KMS-11 (cell line): Measurements from ENCODE around the gene PLGRKT.
A peak's percentile ranks its signal among the peaks of the same experiment; 100 is the strongest.

Experiments used
- H2AFZ ChIP-seq: fragments of 200-600 bp; sonication (generic); 2 replicates; pipeline ENCODE4 v1.6.1; 2016; ENCODE audit warnings: antibody characterized with exemption, mixed run types, low read depth
- H3K27ac ChIP-seq: fragments of 200-600 bp; sonication (generic); 2 replicates; pipeline ENCODE4 v1.6.1; 2016; ENCODE audit warnings: mild to moderate bottlenecking, mixed run types
- H3K27me3 ChIP-seq: fragments of 200-600 bp; sonication (generic); 2 replicates; pipeline ENCODE4 v1.6.1; 2017; ENCODE audit warnings: mild to moderate bottlenecking, low read depth, mixed run types, moderate library complexity; ENCODE audit not compliant: insufficient read depth
- H3K36me3 ChIP-seq: fragments of 200-600 bp; sonication (generic); 2 replicates; pipeline ENCODE4 v1.6.1; 2017; ENCODE audit warnings: mild to moderate bottlenecking, mixed run types; ENCODE audit not compliant: insufficient read depth
- H3K4me1 ChIP-seq: fragments of 200-600 bp; sonication (generic); 2 replicates; pipeline ENCODE4 v1.6.1; 2016; ENCODE audit warnings: mild to moderate bottlenecking, low read depth, mixed run types; ENCODE audit not compliant: poor library complexity, severe bottlenecking
- H3K4me2 ChIP-seq: fragments of 200-600 bp; sonication (generic); 2 replicates; pipeline ENCODE4 v1.7.0; 2016; ENCODE audit warnings: mild to moderate bottlenecking, mixed run types
- H3K4me3 ChIP-seq: fragments of 200-600 bp; sonication (generic); IDR thresholded peaks from 2 replicates; pipeline ENCODE4 v1.6.1; 2017; ENCODE audit warnings: low read depth, low read length, mixed read lengths; ENCODE audit not compliant: insufficient read depth
- H3K79me2 ChIP-seq: fragments of 200-600 bp; sonication (generic); 2 replicates; pipeline ENCODE4 v1.6.1; 2016; ENCODE audit warnings: low read depth, mixed run types; ENCODE audit not compliant: insufficient read depth
- H3K9ac ChIP-seq: fragments of 200-600 bp; sonication (generic); 2 replicates; pipeline ENCODE4 v1.6.1; 2016; ENCODE audit warnings: mild to moderate bottlenecking, mixed run types
- H4K20me1 ChIP-seq: fragments of 200-600 bp; sonication (generic); 2 replicates; pipeline ENCODE4 v1.6.1; 2016; ENCODE audit warnings: mild to moderate bottlenecking, mixed run types; ENCODE audit not compliant: insufficient read depth
- TF ChIP-seq, protein P1 (sequence below): fragments of 200-600 bp; sonication (generic); conservative IDR thresholded peaks from 2 replicates; pipeline ENCODE4 v1.6.1; 2017; ENCODE audit warnings: low read depth, mild to moderate bottlenecking, antibody characterized with exemption, low read length, moderate library complexity, mixed read lengths

Gene PLGRKT

GRCh38 chr9:5437254-5438216, at the start of gene PLGRKT:
Gene PLGRKT (minus strand): TSS chr9:5437925. CDS start chr9:5431977, 5,948 bp downstream.
- H3K4me3 ChIP-seq: no peak within 1 kb of the TSS
- H2AFZ ChIP-seq: peak within 1 kb of the TSS; percentile 92
- no peaks in the 10 kb centered on the region for H3K36me3 ChIP-seq
- no peaks in the 10 kb centered on the region for H3K79me2 ChIP-seq
- H3K4me2 ChIP-seq: peak within 1 kb of the TSS; percentile 95
- TF ChIP-seq, protein P1, sequence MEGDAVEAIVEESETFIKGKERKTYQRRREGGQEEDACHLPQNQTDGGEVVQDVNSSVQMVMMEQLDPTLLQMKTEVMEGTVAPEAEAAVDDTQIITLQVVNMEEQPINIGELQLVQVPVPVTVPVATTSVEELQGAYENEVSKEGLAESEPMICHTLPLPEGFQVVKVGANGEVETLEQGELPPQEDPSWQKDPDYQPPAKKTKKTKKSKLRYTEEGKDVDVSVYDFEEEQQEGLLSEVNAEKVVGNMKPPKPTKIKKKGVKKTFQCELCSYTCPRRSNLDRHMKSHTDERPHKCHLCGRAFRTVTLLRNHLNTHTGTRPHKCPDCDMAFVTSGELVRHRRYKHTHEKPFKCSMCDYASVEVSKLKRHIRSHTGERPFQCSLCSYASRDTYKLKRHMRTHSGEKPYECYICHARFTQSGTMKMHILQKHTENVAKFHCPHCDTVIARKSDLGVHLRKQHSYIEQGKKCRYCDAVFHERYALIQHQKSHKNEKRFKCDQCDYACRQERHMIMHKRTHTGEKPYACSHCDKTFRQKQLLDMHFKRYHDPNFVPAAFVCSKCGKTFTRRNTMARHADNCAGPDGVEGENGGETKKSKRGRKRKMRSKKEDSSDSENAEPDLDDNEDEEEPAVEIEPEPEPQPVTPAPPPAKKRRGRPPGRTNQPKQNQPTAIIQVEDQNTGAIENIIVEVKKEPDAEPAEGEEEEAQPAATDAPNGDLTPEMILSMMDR: no peak
- no peaks in the 10 kb centered on the region for H3K27me3 ChIP-seq
- H3K9ac ChIP-seq: peak within 1 kb of the TSS; percentile 96
- no peaks in the 10 kb centered on the region for H4K20me1 ChIP-seq
- peak within 1 kb of the TSS; percentile 99 for H3K27ac ChIP-seq
- peaks cover 10% of the 10 kb centered on the region for H3K4me1 ChIP-seq

- Histone ChIP-seq H3K27ac (no peak overlapping the region), H4K20me1 (no peaks in the 10 kb centered on the region), H3K4me3 (no peak overlapping the region), H3K36me3 (no peaks in the 10 kb centered on the region), H3K9ac (no peak overlapping the region), H3K79me2 (no peaks in the 10 kb centered on the region), H2AFZ (no peak overlapping the region), H3K4me1 (peaks cover 6% of the 10 kb centered on the region), H3K27me3 (no peaks in the 10 kb centered on the region), H3K4me2 (no peak overlapping the region)
- TF ChIP-seq, protein P1: no peak
These were observed 49.3 kb upstream of the PLGRKT start for GRCh38 chr9:5486988-5487387.

DNA sequence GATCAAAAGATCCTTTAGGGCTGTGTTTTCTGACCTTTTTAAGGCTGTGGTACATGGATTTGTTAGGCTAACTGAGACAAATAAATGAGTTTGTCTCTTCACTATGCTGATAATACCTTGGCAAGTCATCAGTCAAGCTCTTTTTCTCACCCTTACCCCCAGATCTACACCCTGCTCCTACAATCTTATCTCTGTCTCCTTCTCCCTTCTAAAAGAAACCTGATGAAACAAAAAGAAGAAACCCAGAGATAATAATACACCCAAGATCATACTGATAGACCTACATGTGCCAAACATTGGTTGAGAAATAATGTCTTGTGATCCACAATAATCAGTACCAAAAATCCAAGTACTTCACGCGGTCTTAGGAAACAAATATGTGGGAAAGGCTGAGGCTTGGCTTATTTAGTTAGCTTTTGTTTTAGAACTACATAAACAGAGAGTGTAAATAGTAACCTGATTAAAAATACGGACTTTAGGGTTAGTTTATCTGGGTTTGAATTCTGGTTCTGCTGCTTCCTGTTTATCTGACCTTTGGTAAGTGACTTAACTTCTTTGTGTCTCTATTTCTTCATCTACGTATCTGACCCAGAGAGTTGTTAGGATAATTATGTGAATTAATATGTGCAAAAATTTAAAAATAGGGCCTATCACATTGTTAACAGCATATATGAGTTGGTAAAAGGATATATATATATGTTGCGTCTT, 47.8 kb upstream of the PLGRKT start:
- H2AFZ ChIP-seq: no peak overlapping the region
- no peaks in the 10 kb centered on the region for H4K20me1 ChIP-seq
- no peak overlapping the region for H3K9ac ChIP-seq
- H3K27me3 ChIP-seq: no peaks in the 10 kb centered on the region
- H3K27ac ChIP-seq: no peak overlapping the region
- H3K36me3 ChIP-seq: no peaks in the 10 kb centered on the region
- H3K4me1 ChIP-seq: no peaks in the 10 kb centered on the region
- H3K4me2 ChIP-seq: no peak overlapping the region
- TF ChIP-seq, protein P1: no peak
- H3K4me3 ChIP-seq: no peak overlapping the region
- no peaks in the 10 kb centered on the region for H3K79me2 ChIP-seq

DNA sequence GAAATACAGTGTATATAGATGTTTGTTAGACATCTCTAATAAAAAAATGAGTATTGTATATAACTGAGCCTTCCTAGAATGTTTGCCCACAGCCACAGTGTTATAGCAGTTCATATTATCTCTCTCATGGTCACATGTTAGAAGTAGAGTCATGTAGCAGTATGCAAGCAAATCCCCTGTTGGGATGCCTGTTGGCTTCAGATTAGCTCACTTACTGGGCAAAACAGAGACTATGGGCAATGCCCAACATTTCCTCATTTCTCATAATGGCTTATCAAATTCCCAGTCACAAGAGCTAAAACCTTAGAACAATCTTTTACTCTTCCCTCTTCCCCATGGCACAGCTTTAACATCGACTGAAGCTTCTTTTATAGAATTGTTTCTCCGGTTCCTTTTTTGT, 45.6 kb upstream of the PLGRKT start:
- TF ChIP-seq, protein P1: no peak
- no peak overlapping the region for H3K27ac ChIP-seq
- H3K4me3 ChIP-seq: no peak overlapping the region
- H3K4me1 ChIP-seq: no peaks in the 10 kb centered on the region
- H3K4me2 ChIP-seq: no peak overlapping the region
- no peak overlapping the region for H2AFZ ChIP-seq
- no peaks in the 10 kb centered on the region for H4K20me1 ChIP-seq
- no peaks in the 10 kb centered on the region for H3K27me3 ChIP-seq
- H3K9ac ChIP-seq: no peak overlapping the region
- no peaks in the 10 kb centered on the region for H3K36me3 ChIP-seq
- no peaks in the 10 kb centered on the region for H3K79me2 ChIP-seq
